Activated effector memory CD4-positive, alpha-beta T cell treated with Interleukin-2 at 50 U/mL for 16 hours (primary cell): ENCODE measurements around the gene ZNF735.
A peak's percentile ranks its signal among the peaks of the same experiment; 100 is the strongest.
"Not testable (repeated sequence)": the region's sequence is repeated elsewhere in the genome, so short reads cannot be mapped to it uniquely, and the experiment has no call there.

Experiments
- DNase-seq: peaks from one replicate; pipeline ENCODE4 v3.0.0-alpha.2; 2020

ZNF735 gene

GRCh38 chr7:64206903-64207302 lies at the start of gene ZNF735:
TSS of gene ZNF735 (plus strand) at chr7:64207203. CDS start at chr7:64207203, 0 bp downstream.
- no peak for DNase-seq

DNA sequence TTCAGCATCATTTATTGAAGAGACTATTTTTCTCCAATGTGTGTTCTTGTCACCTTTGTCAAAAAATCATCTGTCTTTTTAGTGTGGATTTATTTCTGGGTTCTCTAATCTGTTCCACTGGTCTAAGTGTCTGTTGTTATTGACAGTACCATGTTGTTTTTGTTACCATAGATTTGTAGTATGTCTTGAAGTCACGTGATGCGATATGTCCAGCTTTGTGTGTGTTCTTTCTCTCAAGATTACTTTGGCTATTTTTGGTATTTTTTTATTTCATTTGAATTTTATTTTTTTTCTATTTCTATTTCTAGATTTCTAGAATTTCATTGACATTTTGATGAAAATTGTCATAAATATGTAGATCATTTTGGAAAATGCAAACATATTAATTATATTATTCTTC lies 36.0 kb upstream of the ZNF735 start:
- DNase-seq, result not testable (repeated sequence)

DNA sequence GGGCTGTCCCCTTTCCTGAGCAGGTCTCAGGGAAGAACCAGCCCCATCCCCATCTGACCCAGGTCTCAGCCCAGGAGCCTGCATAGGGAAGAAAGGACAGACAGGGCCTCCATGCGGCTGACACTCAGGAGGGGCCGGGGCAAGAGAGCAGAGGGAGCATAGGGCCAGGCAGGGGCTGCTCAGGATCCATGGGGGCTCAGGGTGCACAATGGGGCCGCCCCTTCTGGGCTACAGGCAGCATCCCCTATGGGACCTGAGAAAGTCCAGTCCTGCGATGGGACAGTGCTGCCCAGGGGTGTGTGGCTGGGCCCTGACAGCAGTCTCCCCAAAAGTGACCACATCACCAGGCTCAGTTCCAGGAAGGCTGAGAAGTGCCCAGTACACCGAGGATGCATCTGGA lies 32.7 kb upstream of the ZNF735 start:
- no peak for DNase-seq

DNA sequence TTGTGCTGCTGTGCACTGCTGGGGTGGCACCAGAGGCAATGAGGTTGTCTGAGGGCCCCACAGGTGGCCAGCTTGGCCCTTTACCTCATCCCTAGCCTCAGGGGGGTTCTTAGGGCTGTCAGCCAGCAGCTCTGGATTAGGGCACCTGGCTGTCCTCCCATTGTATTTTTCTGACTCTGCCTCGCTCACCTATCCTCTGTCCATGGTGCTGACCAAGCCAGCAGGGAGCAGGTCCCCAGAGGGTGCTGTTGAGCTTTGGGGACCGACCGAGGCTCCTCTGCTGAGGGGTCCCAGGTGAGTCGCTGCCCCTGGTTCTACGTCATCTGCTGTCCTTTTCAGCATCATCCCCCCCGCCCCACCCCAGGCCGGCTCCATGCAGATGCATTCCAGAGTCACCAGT lies 32.1 kb upstream of the ZNF735 start:
- no peak for DNase-seq

- DNase-seq, result no peak
Measured at GRCh38 chr7:64180989-64181388, 26.0 kb upstream of the ZNF735 start.

- no peak for DNase-seq
Measured at GRCh38 chr7:64181586-64181985, 25.4 kb upstream of the ZNF735 start.

DNA sequence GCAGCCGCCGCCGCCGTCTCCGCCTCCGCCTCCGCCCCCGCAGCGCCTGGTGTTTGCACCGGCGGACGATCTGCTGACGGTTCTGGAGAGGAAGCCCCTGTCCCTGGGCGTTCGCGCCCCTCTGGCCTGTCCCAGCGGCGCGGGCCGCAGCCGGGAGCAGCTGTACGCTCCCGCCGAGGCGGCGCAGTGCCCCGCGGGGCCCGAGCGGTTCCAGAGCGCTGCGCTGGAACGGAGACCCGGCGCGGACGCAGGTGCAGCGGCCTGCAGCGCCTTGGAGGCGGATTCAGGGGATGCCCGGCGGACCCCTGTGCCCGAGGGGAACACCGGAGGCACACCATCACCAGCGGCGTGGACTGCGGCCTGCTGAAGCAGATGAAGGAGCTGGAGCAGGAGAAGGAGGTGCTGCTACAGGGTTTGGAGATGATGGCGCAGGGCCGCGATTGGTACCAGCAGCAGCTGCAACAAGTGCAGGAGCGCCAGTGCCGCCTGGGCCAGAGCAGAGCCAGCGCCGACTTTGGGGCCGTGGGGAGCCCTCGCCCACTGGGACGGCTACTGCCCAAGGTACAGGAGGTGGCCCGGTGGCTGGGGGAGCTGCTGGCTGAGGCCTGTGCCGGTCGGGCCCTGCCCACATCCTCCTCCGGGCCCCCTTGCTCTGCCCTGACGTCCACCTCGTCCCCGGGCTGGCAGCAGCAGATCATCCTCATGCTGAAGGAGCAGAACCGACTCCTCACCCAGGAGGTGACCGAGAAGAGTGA lies 24.8 kb upstream of the ZNF735 start:
- DNase-seq, result no peak

DNA sequence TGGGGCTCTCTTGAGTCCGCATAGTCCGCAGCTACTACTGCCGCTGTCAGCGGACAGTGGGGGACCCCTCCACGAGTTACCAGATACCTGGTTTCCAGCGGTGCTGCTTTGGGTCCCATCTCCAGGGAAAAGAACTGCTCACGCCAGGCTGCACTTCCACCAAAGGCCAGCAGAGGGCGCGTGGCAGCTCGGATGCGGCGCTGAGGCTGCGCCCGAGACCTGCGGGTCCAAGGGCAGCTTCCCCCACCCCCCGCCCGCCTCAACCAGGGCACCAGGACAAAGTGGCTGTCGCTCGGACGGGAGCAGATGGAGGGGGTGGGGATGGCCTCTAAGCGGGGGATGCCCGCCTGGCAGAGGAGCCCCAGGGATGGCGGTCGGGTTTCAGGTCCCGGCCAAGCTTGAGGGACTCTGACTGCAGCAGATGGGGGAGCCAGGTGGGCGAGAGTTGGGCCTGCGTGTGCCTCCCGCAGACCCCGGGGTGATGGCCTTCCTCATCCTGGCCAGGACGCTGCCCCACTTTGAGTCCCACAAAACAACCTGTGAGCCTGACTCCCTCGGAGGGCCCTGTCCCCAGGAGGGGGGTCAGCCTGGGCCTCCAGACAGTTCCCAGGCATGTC lies 23.8 kb upstream of the ZNF735 start:
- peak; percentile 28 for DNase-seq

DNA sequence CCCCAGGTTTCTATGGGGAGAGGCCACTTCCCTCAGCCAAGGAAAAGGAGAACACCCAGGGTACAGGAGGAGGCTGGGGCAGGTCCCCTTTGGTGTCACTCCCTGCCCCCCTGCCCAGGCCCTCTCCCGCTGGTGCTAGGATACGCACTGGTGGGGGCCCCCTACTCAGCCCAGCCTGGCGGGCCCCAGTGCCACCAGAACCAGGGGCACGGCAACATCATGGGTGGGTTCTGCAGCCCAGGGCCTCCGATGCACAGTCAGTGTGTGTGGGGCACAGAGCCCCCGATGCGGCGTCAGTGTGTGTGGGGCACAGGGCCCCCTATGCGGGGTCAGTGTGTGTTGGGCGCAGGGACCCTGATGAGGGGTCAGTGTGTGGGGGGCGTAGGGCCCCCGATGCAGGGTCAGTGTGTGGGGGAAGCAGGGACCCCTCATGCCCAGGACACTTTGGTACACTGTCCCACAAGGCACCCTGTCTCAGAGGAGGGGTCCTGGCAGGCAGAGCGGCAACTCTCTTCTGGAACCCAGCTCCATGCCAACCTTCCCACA lies 23.1 kb upstream of the ZNF735 start:
- no peak for DNase-seq

- DNase-seq, result no peak
Measured at GRCh38 chr7:64184376-64184775, 22.6 kb upstream of the ZNF735 start.

DNA sequence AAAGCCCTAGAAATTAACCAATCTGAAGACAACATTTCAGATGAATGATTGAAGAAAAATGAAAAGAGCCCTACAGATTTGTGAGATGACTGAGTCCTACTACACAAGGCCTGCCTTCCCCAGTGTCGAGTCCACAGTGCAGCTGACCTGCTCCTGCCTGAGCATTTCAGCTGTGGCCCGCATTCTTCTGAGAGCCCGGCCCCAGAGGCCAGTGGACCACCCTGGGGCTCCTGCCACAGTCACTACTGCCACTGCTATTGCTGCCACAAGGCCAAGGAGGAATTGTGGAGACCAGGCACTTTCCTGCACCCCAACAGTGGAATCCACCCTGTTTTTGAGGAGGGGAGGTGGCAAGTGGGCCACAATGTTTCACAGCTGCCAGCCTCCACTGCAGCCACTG lies 19.6 kb upstream of the ZNF735 start:
- DNase-seq, result no peak

DNA sequence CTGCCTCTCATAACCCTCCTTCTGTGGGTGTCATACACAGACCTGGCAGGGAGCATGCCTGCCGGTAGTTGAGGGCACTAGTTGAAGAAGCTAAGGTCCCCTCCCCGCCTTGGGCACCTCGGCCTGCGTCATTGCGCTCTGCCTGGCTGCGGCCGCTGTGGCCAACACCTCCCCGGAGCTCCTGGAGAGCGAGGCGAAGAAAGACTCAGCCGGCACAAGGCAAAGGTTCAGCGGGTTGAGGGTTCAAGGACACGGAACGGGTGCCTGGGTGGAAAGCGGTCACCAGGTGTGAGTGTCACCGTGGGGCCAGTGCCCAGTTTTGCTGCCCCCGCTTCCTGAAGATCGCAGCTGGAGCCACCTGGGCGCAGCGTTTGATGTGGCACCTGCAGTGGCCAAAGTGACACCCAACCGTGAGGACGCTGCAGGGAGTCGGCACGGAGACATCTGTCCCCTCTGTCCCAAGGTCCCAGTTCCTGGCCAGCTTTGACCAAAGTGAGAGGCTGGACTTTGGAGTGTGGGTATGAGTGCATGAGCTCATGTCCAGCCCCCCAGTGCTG lies 14.8 kb upstream of the ZNF735 start:
- no peak for DNase-seq

DNA sequence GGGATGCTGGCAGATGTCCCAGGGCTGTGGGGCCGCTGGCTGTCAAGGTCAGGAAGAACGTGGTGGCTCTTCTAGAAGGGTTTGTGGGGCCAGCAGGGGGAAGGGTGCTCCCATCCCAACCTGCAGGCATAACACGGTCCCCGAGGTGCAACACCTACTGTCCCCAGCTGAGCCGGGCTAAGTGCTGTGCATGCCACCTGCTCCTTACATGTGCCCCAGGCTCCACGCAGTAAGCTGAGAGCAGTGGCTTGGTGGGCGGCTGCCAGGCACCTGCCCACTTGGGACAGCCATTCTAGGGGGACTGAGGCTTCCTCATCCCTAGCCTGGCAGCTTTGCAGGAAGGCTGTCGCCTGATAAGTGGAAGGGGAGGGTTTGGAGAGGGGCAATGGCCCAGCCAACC lies 14.2 kb upstream of the ZNF735 start:
- DNase-seq, result no peak

DNA sequence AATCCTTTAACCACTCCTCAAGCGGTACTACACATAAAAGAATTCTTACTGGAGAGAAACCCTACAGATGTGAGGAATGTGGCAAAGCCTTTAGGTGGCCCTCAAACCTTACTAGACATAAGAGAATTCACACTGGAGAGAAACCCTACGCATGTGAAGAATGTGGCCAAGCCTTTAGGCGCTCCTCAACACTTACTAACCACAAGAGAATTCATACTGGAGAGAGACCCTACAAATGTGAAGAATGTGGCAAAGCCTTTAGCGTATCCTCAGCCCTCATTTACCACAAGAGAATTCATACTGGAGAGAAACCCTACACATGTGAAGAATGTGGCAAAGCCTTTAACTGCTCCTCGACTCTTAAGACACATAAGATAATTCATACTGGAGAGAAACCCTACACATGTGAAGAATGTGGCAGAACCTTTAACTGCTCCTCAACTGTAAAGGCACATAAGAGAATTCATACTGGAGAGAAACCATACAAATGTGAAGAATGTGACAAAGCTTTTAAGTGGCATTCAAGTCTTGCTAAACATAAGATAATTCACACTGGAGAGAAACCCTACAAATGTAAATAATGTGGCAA lies 12.8 kb downstream of the ZNF735 start:
- not testable (repeated sequence) for DNase-seq

DNA sequence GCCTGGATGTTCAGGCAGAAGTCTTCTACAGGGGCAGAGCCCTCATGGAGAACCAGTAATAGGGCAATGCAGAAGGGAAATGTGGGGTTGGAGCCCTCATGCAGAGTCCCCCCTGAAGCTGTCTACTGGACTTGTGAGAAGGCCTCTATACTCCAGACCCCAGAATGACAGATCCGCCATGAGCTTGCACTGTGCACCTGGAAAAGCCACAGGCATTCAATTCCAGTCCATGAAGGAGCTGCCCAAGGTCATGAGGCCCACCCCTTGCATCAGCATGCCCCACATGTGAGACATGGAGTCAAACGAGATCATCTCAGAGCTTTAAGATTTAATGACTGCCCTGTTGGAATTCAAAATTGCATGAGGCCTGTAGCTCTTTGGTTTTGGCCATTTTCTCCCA lies 16.4 kb downstream of the ZNF735 start:
- no peak for DNase-seq

DNA sequence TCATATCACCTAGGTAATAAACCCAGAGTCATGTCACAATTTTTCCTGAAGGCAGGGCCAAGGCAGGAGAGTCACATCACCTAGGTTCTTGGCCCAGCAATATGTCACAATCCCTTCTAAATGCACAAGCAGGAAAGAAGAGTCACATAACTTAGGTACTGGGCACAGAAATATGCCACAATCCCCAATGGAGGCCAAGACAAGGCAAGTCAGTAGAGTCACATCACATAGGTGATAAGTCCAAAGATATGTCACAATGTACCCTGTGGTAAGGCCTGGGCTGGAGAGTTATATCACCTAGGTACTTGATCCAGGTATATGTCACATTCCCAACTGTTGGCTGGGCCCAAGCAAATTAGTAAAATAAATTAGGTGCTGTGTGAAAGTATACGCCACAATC lies 21.2 kb downstream of the ZNF735 start, which contains the start of gene ZNF679:
Gene ZNF679 (plus strand): TSS at position 301 of the 400 bp plus-strand sequence. CDS start 20,644 bp downstream, outside the sequence.
- DNase-seq, result not testable (repeated sequence)

- no peak for DNase-seq
Measured at GRCh38 chr7:64266341-64266919, 59.4 kb downstream of the ZNF735 start.
